GM10248 (cell line): ENCODE data around the gene PAQR4.
"Not testable (repeated sequence)": the region's sequence is repeated elsewhere in the genome, so short reads cannot be mapped to it uniquely, and the experiment has no call there.

Source experiments
- CTCF ChIA-PET: fragments of 300-600 bp; sonication (Branson Sonifier 250); formaldehyde crosslinking; extraction: SDS; loops from one replicate; lab custom pipeline; 2021; ENCODE audit warnings: antibody characterized with exemption; lab: Yijun Ruan, JAX
- POLR2A ChIA-PET: fragments of 350-650 bp; sonication (Branson Sonifier 250); formaldehyde crosslinking; extraction: SDS; loops from one replicate; lab custom pipeline; 2020; ENCODE audit warnings: antibody characterized with exemption; lab: Yijun Ruan, JAX
- DNase-seq: peaks from one replicate; pipeline ENCODE4 v3.0.0; 2012; ENCODE audit errors: extremely low spot score
- CTCF ChIP-seq: IDR thresholded peaks from 2 replicates; pipeline ENCODE4 v1.5.1; 2012; ENCODE audit warnings: mild to moderate bottlenecking, low read depth; ENCODE audit errors: extremely low read depth, missing control alignments, control extremely low read depth

The PAQR4 gene

GRCh38 chr16:2939968-2940367 is 29.2 kb upstream of the PAQR4 start:
- CTCF ChIA-PET: interaction anchor here (1.2 to 7.5 kb wide), 5 partner anchors 13 to 43 kb away, joined by 3 to 54 read pairs (median 5); partner anchors contain the start of gene KREMEN2
- TF ChIP-seq CTCF: no peak
- POLR2A ChIA-PET: interaction anchor here (0.6 kb wide), 1 partner anchor 196 kb away, joined by 4 read pairs; no protein-coding TSS in a partner anchor
- DNase-seq: no peak

GRCh38 chr16:2942045-2942444 is 27.1 kb upstream of the PAQR4 start:
- ChIA-PET POLR2A (no interaction called here), CTCF (interaction anchor here (1.6 to 7.5 kb wide), 3 partner anchors 15 to 22 kb away, joined by 5 to 54 read pairs (median 23); partner anchors contain the start of gene KREMEN2)
- DNase-seq: no peak
- no peak for TF ChIP-seq CTCF

- CTCF ChIA-PET: interaction anchor here (1.2 to 7.5 kb wide), 4 partner anchors 9 to 39 kb away, joined by 3 to 54 read pairs (median 12); partner anchors contain the start of gene KREMEN2
- POLR2A ChIA-PET, DNase-seq: not testable (repeated sequence)
Measured at GRCh38 chr16:2943716-2944115, 25.4 kb upstream of the PAQR4 start.

GRCh38 chr16:2946649-2947048 is 22.5 kb upstream of the PAQR4 start:
- CTCF ChIA-PET: interaction anchor here (0.9 to 5.2 kb wide), 4 partner anchors 8 to 61 kb away, joined by 3 to 20 read pairs (median 5); no protein-coding TSS in a partner anchor
- no peak for DNase-seq
- POLR2A ChIA-PET: no interaction called here
- TF ChIP-seq CTCF: no peak

GRCh38 chr16:2948807-2949704 is 20.1 kb upstream of the PAQR4 start:
- POLR2A ChIA-PET: no interaction called here
- CTCF ChIA-PET: interaction anchor here (1.1 to 1.4 kb wide), 2 partner anchors 13 to 22 kb away, joined by 4 to 5 read pairs; no protein-coding TSS in a partner anchor
- no peak for DNase-seq
- TF ChIP-seq CTCF: no peak

GRCh38 chr16:2949705-2950352 is 19.3 kb upstream of the PAQR4 start:
- ChIA-PET CTCF (interaction anchor here (1.1 to 1.5 kb wide), 3 partner anchors 12 to 23 kb away, joined by 4 to 5 read pairs (median 4); no protein-coding TSS in a partner anchor), POLR2A (no interaction called here)

More at GRCh38 chr16:2949705-2950352, 19.3 kb upstream of the PAQR4 start:
- TF ChIP-seq CTCF: no peak
- no peak for DNase-seq
